PC-9 (cell line): ENCODE measurements around the gene MAX. TPM values are rescaled to one million over a fixed set of nuclear protein-coding genes. Genes with fewer than 3 reads are reported as not detected.

Experiments used
- BruUV-seq: library from RNA; stranded (reverse); fragments of 400-500 nt; replicated peaks from 2 replicates; lab custom pipeline; 2021; lab: Mats Ljungman, UMichigan
- CTCF ChIA-PET: fragments of 300-600 bp; sonication (Branson Sonifier 250); formaldehyde crosslinking; loops from one replicate; lab custom pipeline; 2022; ENCODE audit warnings: antibody characterized with exemption; lab: Charles Lee
- POLR2A ChIA-PET: fragments of 300-600 bp; sonication (Branson Sonifier 250); formaldehyde crosslinking; loops from one replicate; lab custom pipeline; 2022; ENCODE audit warnings: antibody characterized with exemption; ENCODE audit not compliant: unreplicated experiment; lab: Charles Lee
- DNase-seq, 2 experiments: peaks; one replicate each; pipeline versions ENCODE4 v3.0.0 to v3.0.0-alpha.2; 2015 to 2022; ENCODE audit warnings: mixed read lengths in 1 of 2
- H2AFZ ChIP-seq: fragments of 200-600 bp; sonication (generic); 2 replicates; pipeline ENCODE4 v1.8.1; 2017; ENCODE audit warnings: antibody characterized with exemption
- H3F3A ChIP-seq: fragments of 200-600 bp; sonication (generic); 2 replicates; pipeline ENCODE4 v1.8.1; 2017; ENCODE audit warnings: antibody characterized with exemption, mild to moderate bottlenecking, low read depth; ENCODE audit not compliant: insufficient read depth
- H3K27ac ChIP-seq: fragments of 200-600 bp; sonication (generic); 2 replicates; pipeline ENCODE4 v1.6.1; 2016; ENCODE audit warnings: mixed run types
- H3K27me3 ChIP-seq: fragments of 200-600 bp; sonication (generic); 2 replicates; pipeline ENCODE4 v1.6.1; 2016; ENCODE audit warnings: low read depth, mixed run types; ENCODE audit not compliant: insufficient read depth
- H3K36me3 ChIP-seq: fragments of 200-600 bp; sonication (generic); 2 replicates; pipeline ENCODE4 v1.6.1; 2016; ENCODE audit warnings: low read depth, mixed run types
- H3K4me1 ChIP-seq: fragments of 200-600 bp; sonication (generic); replicated peaks from 2 replicates; pipeline ENCODE4 v1.6.1; 2016; ENCODE audit warnings: mixed run types; ENCODE audit not compliant: insufficient read depth
- H3K4me2 ChIP-seq: fragments of 200-600 bp; sonication (generic); 2 replicates; pipeline ENCODE4 v1.6.1; 2017; ENCODE audit warnings: mixed run types
- H3K4me3 ChIP-seq: fragments of 200-600 bp; sonication (generic); 2 replicates; pipeline ENCODE4 v1.6.1; 2016; ENCODE audit warnings: mixed run types
- H3K79me2 ChIP-seq: fragments of 200-600 bp; sonication (generic); 2 replicates; pipeline ENCODE4 v1.6.1; 2017; ENCODE audit warnings: low read depth, mixed run types
- H3K9me2 ChIP-seq: fragments of 200-600 bp; sonication (generic); 2 replicates; pipeline ENCODE4 v1.8.1; 2017; ENCODE audit warnings: mild to moderate bottlenecking; ENCODE audit not compliant: insufficient read depth
- H3K9me3 ChIP-seq: fragments of 200-600 bp; sonication (generic); 2 replicates; pipeline ENCODE4 v1.8.1; 2016; ENCODE audit warnings: low read depth; ENCODE audit not compliant: insufficient read depth
- H4K20me1 ChIP-seq: fragments of 200-600 bp; sonication (generic); 2 replicates; pipeline ENCODE4 v1.8.1; 2017; ENCODE audit not compliant: insufficient read depth
- EZH2 ChIP-seq: fragments of 200-600 bp; sonication (generic); IDR thresholded peaks from 2 replicates; pipeline ENCODE4 v1.8.0; 2017; ENCODE audit warnings: antibody characterized with exemption, low read depth
- intact Hi-C: fragments of 100-400 bp; cut with micrococcal nuclease; formaldehyde crosslinking; loops from one replicate; pipeline ENCODE4 v1.10.0; 2022; ENCODE audit not compliant: unreplicated experiment
- total RNA-seq: library from RNA; stranded (reverse); gene quantifications from 2 replicates; pipeline ENCODE4 v1.2.3, GENCODE V29; 2021
- TF ChIP-seq, protein P1 (sequence below): fragments of 200-600 bp; sonication (generic); conservative IDR thresholded peaks from 2 replicates; pipeline ENCODE4 v1.6.1; 2017; ENCODE audit warnings: mixed run types, antibody characterized with exemption, mild to moderate bottlenecking, moderate library complexity

The MAX gene
- total RNA-seq, 1 experiment from 2014 or later = 76.1 TPM

DNA sequence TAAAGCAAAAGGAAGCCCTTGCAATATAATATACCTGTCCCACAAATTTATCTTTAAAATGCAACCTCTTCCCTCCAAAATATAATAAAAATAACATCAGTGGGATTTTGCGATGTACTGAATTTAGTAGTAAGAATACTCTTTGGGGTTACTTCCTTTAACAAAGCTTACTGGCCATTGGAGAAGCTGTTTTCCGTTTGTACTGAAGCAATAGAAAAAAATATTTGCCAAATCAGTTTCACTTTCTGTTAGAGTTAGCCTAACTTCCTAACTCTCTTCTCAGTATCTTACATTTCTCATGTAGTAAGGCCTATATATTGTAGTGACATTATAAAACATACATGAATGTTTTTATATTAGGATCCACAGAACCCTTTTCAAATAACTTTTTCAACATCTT, 3.7 kb downstream of the MAX start:
- H3K9me2 ChIP-seq = no peaks in the 10 kb centered on the region
- peaks cover 56% of the 10 kb centered on the region for H3K79me2 ChIP-seq
- H3K4me2 ChIP-seq = no peak overlapping the region
- ChIA-PET CTCF (interaction anchor here (0.6 kb wide), 1 partner anchor 543 kb away, joined by 5 read pairs; no protein-coding TSS in a partner anchor), POLR2A (interaction anchor here (0.8 kb wide), 1 partner anchor 50 kb away, joined by 4 read pairs; no protein-coding TSS in a partner anchor)
- no peak for DNase-seq
- H3K36me3 ChIP-seq = peaks cover 34% of the 10 kb centered on the region
- no peaks in the 10 kb centered on the region for H3K9me3 ChIP-seq
- no peak overlapping the region for H2AFZ ChIP-seq
- peaks cover 5% of the 10 kb centered on the region for H3F3A ChIP-seq
- H3K27ac ChIP-seq = no peak overlapping the region
- H3K4me3 ChIP-seq = no peak overlapping the region
- intact Hi-C loops = no loop called here
- H3K27me3 ChIP-seq = no peaks in the 10 kb centered on the region
- TF ChIP-seq, protein P1, sequence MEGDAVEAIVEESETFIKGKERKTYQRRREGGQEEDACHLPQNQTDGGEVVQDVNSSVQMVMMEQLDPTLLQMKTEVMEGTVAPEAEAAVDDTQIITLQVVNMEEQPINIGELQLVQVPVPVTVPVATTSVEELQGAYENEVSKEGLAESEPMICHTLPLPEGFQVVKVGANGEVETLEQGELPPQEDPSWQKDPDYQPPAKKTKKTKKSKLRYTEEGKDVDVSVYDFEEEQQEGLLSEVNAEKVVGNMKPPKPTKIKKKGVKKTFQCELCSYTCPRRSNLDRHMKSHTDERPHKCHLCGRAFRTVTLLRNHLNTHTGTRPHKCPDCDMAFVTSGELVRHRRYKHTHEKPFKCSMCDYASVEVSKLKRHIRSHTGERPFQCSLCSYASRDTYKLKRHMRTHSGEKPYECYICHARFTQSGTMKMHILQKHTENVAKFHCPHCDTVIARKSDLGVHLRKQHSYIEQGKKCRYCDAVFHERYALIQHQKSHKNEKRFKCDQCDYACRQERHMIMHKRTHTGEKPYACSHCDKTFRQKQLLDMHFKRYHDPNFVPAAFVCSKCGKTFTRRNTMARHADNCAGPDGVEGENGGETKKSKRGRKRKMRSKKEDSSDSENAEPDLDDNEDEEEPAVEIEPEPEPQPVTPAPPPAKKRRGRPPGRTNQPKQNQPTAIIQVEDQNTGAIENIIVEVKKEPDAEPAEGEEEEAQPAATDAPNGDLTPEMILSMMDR = no peak
- no peak for TF ChIP-seq EZH2
- no TSS peak for BruUV-seq
- peaks cover 12% of the 10 kb centered on the region for H3K4me1 ChIP-seq
- peaks cover 14% of the 10 kb centered on the region for H4K20me1 ChIP-seq

- Histone ChIP-seq H4K20me1 (peaks cover 22% of the 10 kb centered on the region), H3K79me2 (peaks cover 60% of the 10 kb centered on the region), H2AFZ (no peak overlapping the region), H3K27me3 (no peaks in the 10 kb centered on the region), H3K9me2 (no peaks in the 10 kb centered on the region), H3K4me2 (no peak overlapping the region), H3F3A (no peaks in the 10 kb centered on the region; the same call in 1 of the 2 replicates), H3K36me3 (peaks cover 50% of the 10 kb centered on the region), H3K27ac (no peak overlapping the region), H3K4me1 (peaks cover 9% of the 10 kb centered on the region), H3K9me3 (no peaks in the 10 kb centered on the region), H3K4me3 (no peak overlapping the region)
- no peak for DNase-seq
- ChIA-PET POLR2A (interaction anchor here (0.6 kb wide), 1 partner anchor 110 kb away, joined by 4 read pairs; the partner anchor contains the start of gene FNTB), CTCF (no interaction called here)
- intact Hi-C loops = no loop called here
- no TSS peak for BruUV-seq
- no peak for TF ChIP-seq EZH2
- TF ChIP-seq, protein P1 = no peak
Measured at GRCh38 chr14:65096323-65097089, 5.8 kb downstream of the MAX start.

DNA sequence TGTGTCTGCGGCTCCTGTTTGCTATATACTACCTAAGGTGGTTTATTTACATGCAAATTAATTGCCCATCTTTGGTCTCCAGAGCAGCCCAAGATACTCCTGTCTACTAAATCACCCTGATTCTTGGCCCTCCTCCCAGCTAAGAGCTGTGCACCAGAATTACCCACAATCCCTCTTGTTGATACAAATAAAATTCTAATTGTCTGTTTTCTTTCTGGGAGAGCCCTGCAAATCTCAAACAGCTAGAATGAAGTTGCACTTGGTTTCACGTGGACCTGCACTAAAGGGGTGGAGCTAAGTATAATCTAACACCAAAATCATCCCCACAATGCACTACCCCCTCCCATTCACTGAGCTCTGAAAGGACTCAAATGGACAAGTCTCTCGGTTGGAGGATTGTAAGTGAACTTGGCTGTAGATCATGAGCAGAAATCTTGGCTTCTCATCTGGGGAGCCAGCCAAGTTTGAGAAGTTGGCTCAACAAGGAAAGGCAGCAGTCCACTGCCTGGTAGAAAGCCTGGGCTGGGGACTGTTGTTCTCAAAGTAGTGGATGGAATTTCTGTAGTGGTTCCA, 6.6 kb downstream of the MAX start:
- H3K36me3 ChIP-seq = peaks cover 58% of the 10 kb centered on the region
- ChIA-PET CTCF (no interaction called here), POLR2A (interaction anchor here (0.6 kb wide), 2 partner anchors 109 to 307 kb away, joined by 4 read pairs; partner anchors contain the start of gene FNTB)
- H3F3A ChIP-seq = no peaks in the 10 kb centered on the region; the same call in 1 of the 2 replicates
- TF ChIP-seq, protein P1 = no peak
- TF ChIP-seq EZH2 = no peak
- DNase-seq = no peak
- no peak overlapping the region for H3K27ac ChIP-seq
- no peak overlapping the region for H2AFZ ChIP-seq
- H3K9me3 ChIP-seq = no peaks in the 10 kb centered on the region
- H3K27me3 ChIP-seq = no peaks in the 10 kb centered on the region
- peaks cover 23% of the 10 kb centered on the region for H4K20me1 ChIP-seq
- no peak overlapping the region for H3K4me3 ChIP-seq
- H3K4me2 ChIP-seq = no peak overlapping the region
- no peaks in the 10 kb centered on the region for H3K9me2 ChIP-seq
- peaks cover 53% of the 10 kb centered on the region for H3K79me2 ChIP-seq
- intact Hi-C loops = no loop called here
- peaks cover 3% of the 10 kb centered on the region for H3K4me1 ChIP-seq
- no TSS peak for BruUV-seq
